ENCODE measurements around the gene ZNF674.
"Not testable (repeated sequence)": the region's sequence is repeated elsewhere in the genome, so short reads cannot be mapped to it uniquely, and the experiment has no call there.

Gene ZNF674

DNA sequence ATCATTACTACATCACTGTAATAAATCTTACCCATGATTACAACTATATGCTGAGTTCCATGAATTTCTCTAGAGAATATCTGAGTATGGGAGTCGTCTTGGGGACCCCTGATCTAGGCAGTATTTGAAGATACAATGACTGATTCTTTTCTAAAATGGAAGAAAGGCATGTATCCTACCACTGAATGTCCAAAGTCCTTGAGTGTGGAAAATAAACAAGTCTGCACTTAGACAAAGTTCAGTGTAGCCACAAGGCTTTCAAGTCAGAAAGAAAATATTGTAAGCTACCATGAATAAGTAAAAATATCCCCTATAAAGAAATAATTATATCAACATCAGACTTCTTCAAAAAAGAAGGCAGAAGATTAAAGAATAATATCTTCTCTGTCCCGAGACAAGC is 42.4 kb downstream of the ZNF674 start:
- H3K4me3 ChIP-seq (ENCODE audit: low read length) = no peak overlapping the region
- no peak for DNase-seq (ENCODE audit: low read depth, low spot score)

DNA sequence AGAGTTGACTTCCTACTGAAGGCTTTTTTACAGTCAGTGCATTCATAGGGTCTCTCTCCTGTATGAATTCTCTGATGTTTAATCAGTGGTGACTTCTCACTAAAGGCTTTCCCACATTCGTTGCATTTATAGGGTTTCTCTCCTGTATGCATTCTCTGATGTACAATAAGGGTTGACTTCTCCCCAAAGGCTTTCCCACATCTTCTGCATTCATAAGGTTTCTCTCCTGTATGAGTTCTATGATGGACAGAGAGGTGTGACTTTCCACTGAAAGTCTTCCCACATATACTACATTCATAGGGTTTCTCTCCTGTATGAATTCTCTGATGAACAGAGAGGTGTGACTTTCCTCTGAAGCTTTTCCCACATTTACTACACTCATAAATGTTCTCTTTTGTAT is 45.2 kb downstream of the ZNF674 start:
- no peak overlapping the region for H3K4me3 ChIP-seq (ENCODE audit: low read length)
- no peak for DNase-seq (ENCODE audit: low read depth, low spot score)

GRCh38 chrX:46488712-46489111 is 56.5 kb downstream of the ZNF674 start:
- no peak for DNase-seq (ENCODE audit: low read depth, low spot score)
- H3K4me3 ChIP-seq (ENCODE audit: low read length) = no peak overlapping the region

DNA sequence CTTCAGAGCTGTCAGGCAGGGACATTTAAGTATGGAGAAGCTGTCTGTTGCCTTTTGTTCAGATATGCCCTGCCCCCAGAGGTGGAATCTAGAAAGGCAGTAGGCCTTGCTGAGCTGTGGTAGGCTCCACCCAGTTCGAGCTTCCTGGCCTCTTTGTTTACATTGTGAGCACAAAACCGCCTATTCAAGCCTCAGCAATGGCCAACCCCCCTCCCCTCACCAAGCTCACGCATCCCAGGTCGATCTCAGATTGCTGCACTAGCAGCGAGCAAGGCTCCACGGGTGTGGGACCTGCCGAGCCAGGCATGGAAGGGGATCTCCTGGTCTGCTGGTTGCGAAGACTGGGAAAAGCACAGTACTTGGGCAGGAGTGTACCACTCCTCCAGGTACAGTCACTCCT is 59.3 kb downstream of the ZNF674 start:
- peak; percentile 37 for DNase-seq (ENCODE audit: low read depth, low spot score)
- H3K4me3 ChIP-seq (ENCODE audit: low read length) = no peak overlapping the region

GRCh38 chrX:46478634-46479033 is 66.6 kb downstream of the ZNF674 start:
- H3K4me3 ChIP-seq (ENCODE audit: low read length); DNase-seq (ENCODE audit: low read depth, low spot score): not testable (repeated sequence)

GRCh38 chrX:46477435-46477834 is 67.8 kb downstream of the ZNF674 start:
- DNase-seq (ENCODE audit: low read depth, low spot score) = no peak
- H3K4me3 ChIP-seq (ENCODE audit: low read length) = no peak overlapping the region

- H3K4me3 ChIP-seq (ENCODE audit: low read length) = no peak overlapping the region
Observed at GRCh38 chrX:46465203-46465602, 80.0 kb downstream of the ZNF674 start.

DNA sequence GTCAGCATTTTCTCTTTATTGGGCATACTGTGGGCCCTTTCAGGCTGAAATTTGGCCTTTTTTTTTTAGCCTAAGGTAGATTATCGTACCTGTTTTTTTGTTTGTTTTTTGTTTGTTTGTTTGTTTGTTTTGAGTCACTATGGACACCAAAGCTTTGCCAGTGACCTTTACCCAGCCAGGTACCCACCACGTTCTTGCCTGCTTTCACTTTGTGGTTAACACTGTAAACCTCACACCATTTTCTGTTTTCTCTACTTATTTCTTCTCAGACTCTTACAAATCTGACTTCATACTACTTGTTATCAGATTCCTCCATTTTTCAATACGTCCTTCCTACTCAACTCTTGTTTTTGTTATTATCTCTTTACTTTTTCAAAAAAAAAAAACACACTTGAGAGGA is 81.5 kb downstream of the ZNF674 start:
- no peak overlapping the region for H3K4me3 ChIP-seq (ENCODE audit: low read length)
- no peak for DNase-seq (ENCODE audit: low read depth, low spot score)

More at GRCh38 chrX:46465203-46465602, 80.0 kb downstream of the ZNF674 start:
- no peak for DNase-seq (ENCODE audit: low read depth, low spot score)

GRCh38 chrX:46461660-46462191 is 83.5 kb downstream of the ZNF674 start:
- no peak overlapping the region for H3K4me3 ChIP-seq (ENCODE audit: low read length)
- peak; percentile 14 for DNase-seq (ENCODE audit: low read depth, low spot score)

DNA sequence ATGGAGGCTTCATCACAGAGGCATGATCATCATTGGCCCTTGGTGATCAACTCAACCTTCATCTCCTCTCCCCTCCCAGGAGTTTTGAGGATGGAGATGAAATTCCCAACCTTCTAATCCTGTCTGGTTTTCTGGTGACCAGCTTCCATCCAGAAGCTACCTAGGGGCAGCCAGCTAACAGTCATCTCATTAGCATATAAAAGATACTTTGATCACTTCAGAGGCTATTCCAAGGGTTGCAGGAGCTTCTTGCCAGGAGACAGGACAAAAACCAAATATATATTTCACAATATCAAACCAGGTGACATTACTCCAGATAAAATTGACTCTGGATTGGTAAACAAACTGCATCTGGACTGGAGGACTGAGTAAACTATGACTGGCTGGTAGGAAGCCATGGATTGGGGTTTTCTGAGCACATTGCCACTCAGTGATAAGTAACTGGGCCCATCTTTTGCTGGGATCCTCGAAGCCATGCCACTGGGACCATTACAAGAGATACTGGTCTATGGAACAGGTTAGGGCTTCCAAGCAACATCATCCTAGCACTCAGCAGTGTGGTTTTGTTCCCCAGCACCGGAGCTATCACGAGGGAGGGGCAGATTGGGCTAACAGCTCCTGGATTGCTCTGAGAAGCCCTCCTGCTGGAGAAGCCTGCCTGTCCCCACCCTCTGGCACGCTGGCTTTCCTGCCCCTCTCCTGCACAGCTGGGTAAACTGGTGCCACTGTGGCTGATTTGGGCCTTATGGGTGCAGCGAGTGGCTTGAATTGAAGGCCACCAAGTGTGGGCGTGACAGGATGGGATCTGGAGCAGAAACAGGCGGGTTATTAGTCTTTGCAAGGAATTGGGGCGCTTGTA is 84.2 kb downstream of the ZNF674 start:
- DNase-seq (ENCODE audit: low read depth, low spot score); H3K4me3 ChIP-seq (ENCODE audit: low read length): not testable (repeated sequence)

GRCh38 chrX:46459603-46460002 is 85.6 kb downstream of the ZNF674 start:
- no peak for DNase-seq (ENCODE audit: low read depth, low spot score)
- H3K4me3 ChIP-seq (ENCODE audit: low read length) = no peak overlapping the region

- no peak for DNase-seq (ENCODE audit: low read depth, low spot score)
- no peak overlapping the region for H3K4me3 ChIP-seq (ENCODE audit: low read length)
Observed at GRCh38 chrX:46456125-46456922, 88.9 kb downstream of the ZNF674 start.
